Neural cell (in vitro differentiated cells): ENCODE measurements around the gene ETV6. TPM values are rescaled to one million over a fixed set of nuclear protein-coding genes. Genes with fewer than 3 reads are reported as not detected.

Source experiments
- H2AFZ ChIP-seq: fragments of 200-600, 300-800 bp; sonication (generic), shearing (Covaris generic); 2 replicates; pipeline ENCODE4 v1.6.0; 2014; ENCODE audit warnings: low read depth, mild to moderate bottlenecking, antibody characterized with exemption, low read length, moderate library complexity
- H3F3A ChIP-seq: fragments of 200-600 bp; shearing (Covaris generic); 2 replicates; pipeline ENCODE4 v1.6.1; 2016; ENCODE audit warnings: mild to moderate bottlenecking, moderate library complexity, mixed read lengths, antibody characterized with exemption, low read length; ENCODE audit not compliant: insufficient read depth, poor library complexity, severe bottlenecking
- H3K27ac ChIP-seq: fragments of 200-600, 300-800 bp; sonication (generic), shearing (Covaris generic); 2 replicates; pipeline ENCODE4 v1.5.1; 2014; ENCODE audit warnings: mild to moderate bottlenecking, low read length, moderate library complexity
- H3K27me3 ChIP-seq: fragments of 300-800, 200-600 bp; sonication (generic), shearing (Covaris generic); 2 replicates; pipeline ENCODE4 v1.6.0; 2014; ENCODE audit warnings: mild to moderate bottlenecking, low read depth, low read length, moderate library complexity; ENCODE audit not compliant: insufficient read depth
- H3K36me3 ChIP-seq: fragments of 300-800, 200-600 bp; sonication (generic), shearing (Covaris generic); 2 replicates; pipeline ENCODE4 v1.5.1; 2014; ENCODE audit warnings: mild to moderate bottlenecking, antibody characterized with exemption, low read length, moderate library complexity; ENCODE audit not compliant: insufficient read depth
- H3K4me2 ChIP-seq: fragments of 300-800, 200-600 bp; sonication (generic), shearing (Covaris generic); 2 replicates; pipeline ENCODE4 v1.6.0; 2014; ENCODE audit warnings: mild to moderate bottlenecking, low read length
- H3K4me3 ChIP-seq: fragments of 300-800, 200-600 bp; sonication (generic), shearing (Covaris generic); 2 replicates; pipeline ENCODE4 v1.5.1; 2014; ENCODE audit warnings: mild to moderate bottlenecking, low read length, moderate library complexity
- H3K79me2 ChIP-seq: fragments of 200-600 bp; shearing (Covaris generic); replicated peaks from 2 replicates; pipeline ENCODE4 v1.6.0; 2014; ENCODE audit warnings: mild to moderate bottlenecking, low read length, moderate library complexity; ENCODE audit not compliant: insufficient read depth
- H3K9ac ChIP-seq: fragments of 300-800, 200-600 bp; sonication (generic), shearing (Covaris generic); 2 replicates; pipeline ENCODE4 v1.6.1; 2016; ENCODE audit warnings: mild to moderate bottlenecking, low read length, mixed read lengths
- H3K9me2 ChIP-seq: fragments of 200-600 bp; shearing (Covaris generic); 2 replicates; pipeline ENCODE4 v1.6.1; 2016; ENCODE audit warnings: mild to moderate bottlenecking, low read length, mixed read lengths; ENCODE audit not compliant: insufficient read depth
- H3K9me3 ChIP-seq: fragments of 200-600, 300-800 bp; sonication (generic), shearing (Covaris generic); 2 replicates; pipeline ENCODE4 v1.6.1; 2016; ENCODE audit warnings: mild to moderate bottlenecking, mixed run types, low read length, moderate library complexity, mixed read lengths
- H4K20me1 ChIP-seq: fragments of 200-600 bp; shearing (Covaris generic); 2 replicates; pipeline ENCODE4 v1.6.1; 2016; ENCODE audit warnings: mild to moderate bottlenecking, mixed run types; ENCODE audit not compliant: insufficient read depth
- CTCF ChIP-seq: fragments of 450-650 bp; IDR thresholded peaks from 2 replicates; pipeline ENCODE4 v1.5.1; 2014; ENCODE audit warnings: antibody characterized with exemption, mild to moderate bottlenecking, moderate library complexity; ENCODE audit not compliant: poor library complexity, severe bottlenecking
- EP300 ChIP-seq: fragments of 450-650 bp; conservative IDR thresholded peaks from 2 replicates; pipeline ENCODE4 v1.6.1; 2014; ENCODE audit warnings: antibody characterized with exemption, mild to moderate bottlenecking, moderate library complexity; ENCODE audit not compliant: poor library complexity, severe bottlenecking
- EZH2 ChIP-seq: fragments of 200-600, 300-800 bp; shearing (Covaris generic), sonication (generic); IDR thresholded peaks from 2 replicates; pipeline ENCODE4 v1.6.1; 2014; ENCODE audit warnings: antibody characterized with exemption, low read length, borderline replicate concordance, mild to moderate bottlenecking; ENCODE audit not compliant: insufficient read depth, poor library complexity, severe bottlenecking
- MXI1 ChIP-seq: fragments of 450-650 bp; conservative IDR thresholded peaks from 2 replicates; pipeline ENCODE4 v1.6.1; 2014; ENCODE audit warnings: antibody characterized with exemption, mild to moderate bottlenecking; ENCODE audit not compliant: poor library complexity, severe bottlenecking
- POLR2AphosphoS5 ChIP-seq: IDR thresholded peaks from 2 replicates; pipeline ENCODE4 v1.6.1; 2012
- RAD21 ChIP-seq: fragments of 450-650 bp; conservative IDR thresholded peaks from 2 replicates; pipeline ENCODE4 v1.6.1; 2014; ENCODE audit warnings: antibody characterized with exemption, mild to moderate bottlenecking, moderate library complexity
- REST ChIP-seq: IDR thresholded peaks from 2 replicates; pipeline ENCODE4 v1.6.1; 2012; ENCODE audit warnings: borderline replicate concordance
- SMC3 ChIP-seq: fragments of 450-650 bp; conservative IDR thresholded peaks from 2 replicates; pipeline ENCODE4 v1.6.1; 2014; ENCODE audit warnings: antibody characterized with exemption, mild to moderate bottlenecking, moderate library complexity; ENCODE audit not compliant: poor library complexity
- TAF1 ChIP-seq: IDR thresholded peaks from 2 replicates; pipeline ENCODE4 v1.6.1; 2012; ENCODE audit warnings: low read depth
- polyA plus RNA-seq: library from polyadenylated mRNA; depleted of rRNA; stranded (reverse); fragments of >200 nt; gene quantifications from 2 replicates; pipeline ENCODE4 v1.2.3, GENCODE V29; 2014

ETV6 gene
- polyA plus RNA-seq, 1 donor from 2014 or later = 1.6 TPM

- Histone ChIP-seq H2AFZ (no peak overlapping the region), H3K9me3 (no peaks in the 10 kb centered on the region), H3K9ac (no peak overlapping the region), H3K79me2 (no peaks in the 10 kb centered on the region), H4K20me1 (no peaks in the 10 kb centered on the region), H3K27me3 (no peaks in the 10 kb centered on the region), H3F3A (no peaks in the 10 kb centered on the region), H3K4me3 (no peak overlapping the region), H3K9me2 (no peaks in the 10 kb centered on the region), H3K36me3 (no peaks in the 10 kb centered on the region), H3K27ac (no peak overlapping the region), H3K4me2 (no peak overlapping the region)
- no peak for TF ChIP-seq EP300
- TF ChIP-seq RAD21 = no peak
- TF ChIP-seq TAF1 = no peak
- no peak for TF ChIP-seq CTCF
- TF ChIP-seq SMC3 = no peak
- TF ChIP-seq MXI1 = no peak
- no peak for TF ChIP-seq REST
- no peak for TF ChIP-seq EZH2
- TF ChIP-seq POLR2AphosphoS5 = no peak
Observed at GRCh38 chr12:11757095-11757494, 107.6 kb downstream of the ETV6 start.

GRCh38 chr12:11757531-11757930 is 108.1 kb downstream of the ETV6 start:
- Histone ChIP-seq H2AFZ (no peak overlapping the region), H3K36me3 (no peaks in the 10 kb centered on the region), H3K9me2 (no peaks in the 10 kb centered on the region), H3K79me2 (no peaks in the 10 kb centered on the region), H3K4me3 (no peak overlapping the region), H3F3A (no peaks in the 10 kb centered on the region), H3K27me3 (no peaks in the 10 kb centered on the region), H3K9me3 (no peaks in the 10 kb centered on the region), H3K4me2 (no peak overlapping the region), H3K9ac (no peak overlapping the region), H4K20me1 (no peaks in the 10 kb centered on the region), H3K27ac (no peak overlapping the region)
- TF ChIP-seq POLR2AphosphoS5 (no peak), REST (no peak), SMC3 (no peak), EZH2 (no peak), RAD21 (no peak), CTCF (no peak), MXI1 (no peak), EP300 (no peak), TAF1 (no peak)
